Naive thymus-derived CD4-positive, alpha-beta T cell (primary cell): ENCODE data around the gene SAMD9. TPM values are rescaled to one million over a fixed set of nuclear protein-coding genes. Genes with fewer than 3 reads are reported as not detected.

Source experiments
- ATAC-seq: fragments of 150-1000 bp; cut with Tn5 transposase; 2 replicates; pipeline ENCODE4 v1.10.0; 2021; ENCODE audit warnings: mild to moderate bottlenecking, moderate library complexity
- CTCF ChIA-PET: fragments of 350-600 bp; sonication (Branson Sonifier 250); formaldehyde crosslinking; loops from one replicate; lab custom pipeline; 2021; ENCODE audit warnings: antibody characterized with exemption; lab: Charles Lee
- POLR2A ChIA-PET: fragments of 350-600 bp; sonication (Branson Sonifier 250); formaldehyde crosslinking; loops from one replicate; lab custom pipeline; 2021; ENCODE audit warnings: antibody characterized with exemption, inconsistent platforms; lab: Charles Lee
- DNase-seq, 9 donors: peaks; one replicate each; pipeline versions ENCODE4 v3.0.0 to v3.0.0-alpha.2; 2020 to 2022; ENCODE audit warnings: mixed read lengths in 1 of 9
- H3K27ac ChIP-seq: one replicate; pipeline ENCODE4 v1.7.0; 2013; ENCODE audit warnings: mild to moderate bottlenecking, low read depth, low read length, moderate library complexity
- H3K27me3 ChIP-seq, 2 donors: one replicate each; pipeline ENCODE4 v1.7.0; 2013; ENCODE audit warnings: low read length in 2 of 2, mild to moderate bottlenecking in 2 of 2, moderate library complexity in 2 of 2; ENCODE audit not compliant: control insufficient read depth in 2 of 2, insufficient read depth in 2 of 2
- H3K36me3 ChIP-seq, 3 experiments: 1 replicate in 2 of 3; 2 replicates in 1 of 3; pipeline ENCODE4 v1.7.0; 2013; ENCODE audit warnings: low read length in 3 of 3, mild to moderate bottlenecking in 3 of 3, moderate library complexity in 1 of 3; ENCODE audit not compliant: insufficient read depth in 3 of 3, control insufficient read depth in 2 of 3
- H3K4me1 ChIP-seq, 2 donors: one replicate each; pipeline ENCODE4 v1.7.0; 2013; ENCODE audit warnings: low read length in 2 of 2, mild to moderate bottlenecking in 2 of 2, moderate library complexity in 1 of 2; ENCODE audit not compliant: control insufficient read depth in 2 of 2, insufficient read depth in 2 of 2
- H3K4me3 ChIP-seq: 2 replicates; pipeline ENCODE4 v1.7.0; 2013; ENCODE audit warnings: mild to moderate bottlenecking, low read length
- H3K9me3 ChIP-seq, 3 experiments: 1 replicate in 2 of 3; 2 replicates in 1 of 3; pipeline ENCODE4 v1.7.0; 2013; ENCODE audit warnings: low read length in 3 of 3; ENCODE audit not compliant: control insufficient read depth in 2 of 3
- H3K27ac Mint-ChIP-seq, 9 donors: one replicate each; pipeline ENCODE4 v1.8.0; 2020 to 2022; ENCODE audit warnings: mixed read lengths in 9 of 9, mild to moderate bottlenecking in 8 of 9, moderate library complexity in 5 of 9, inconsistent platforms in 2 of 9
- H3K27me3 Mint-ChIP-seq, 5 donors: one replicate each; pipeline ENCODE4 v1.8.0; 2021 to 2022; ENCODE audit warnings: mixed read lengths in 5 of 5, mild to moderate bottlenecking in 1 of 5
- H3K36me3 Mint-ChIP-seq, 5 donors: one replicate each; pipeline ENCODE4 v1.8.0; 2020 to 2022; ENCODE audit warnings: mixed read lengths in 5 of 5, mild to moderate bottlenecking in 3 of 5, inconsistent platforms in 1 of 5
- H3K4me1 Mint-ChIP-seq, 7 donors: one replicate each; pipeline ENCODE4 v1.8.0; 2020 to 2022; ENCODE audit warnings: mixed read lengths in 7 of 7, mild to moderate bottlenecking in 3 of 7, inconsistent platforms in 1 of 7
- H3K4me3 Mint-ChIP-seq, 10 donors: one replicate each; pipeline ENCODE4 v1.8.0; 2020 to 2022; ENCODE audit warnings: mild to moderate bottlenecking in 10 of 10, mixed read lengths in 10 of 10, moderate library complexity in 6 of 10, inconsistent platforms in 2 of 10
- H3K9me3 Mint-ChIP-seq, 11 donors: one replicate each; pipeline ENCODE4 v1.8.0; 2020 to 2022; ENCODE audit warnings: mixed read lengths in 11 of 11, mild to moderate bottlenecking in 4 of 11, inconsistent platforms in 1 of 11, moderate library complexity in 1 of 11
- intact Hi-C, 2 donors: fragments of 100-400 bp; cut with micrococcal nuclease; formaldehyde crosslinking; loops; one replicate each; pipeline ENCODE4 v1.15.1; 2023
- polyA plus RNA-seq, 2 donors: library from polyadenylated mRNA; unstranded; fragments of 300-500 nt; fragmentation: Illumina TruSeq; gene quantifications; one replicate each; pipeline ENCODE4 v1.2.3, GENCODE V29; 2021
- total RNA-seq, 6 experiments: library from RNA in 5 of 6; stranded (reverse) in 5 of 6; gene quantifications; 1 replicate in 5 of 6; 2 replicates in 1 of 6; pipeline ENCODE4 v1.2.3 and lab custom pipeline; 2021 to 2026

SAMD9 gene
- total and polyA plus RNA-seq, 7 experiments from 2014 or later, result 20.9 to 61.6 (median 27.4) TPM

GRCh38 chr7:93053949-93054943 lies 63.5 kb downstream of the SAMD9 start:
- Mint-ChIP-seq H3K36me3 (no peaks in the 10 kb centered on the region), H3K27ac (peak overlapping the region in 1 of 9 donors; percentile 2), H3K9me3 (no peaks in the 10 kb centered on the region), H3K4me1 (peaks cover 0 to 16% (median 7%) of the 10 kb centered on the region in 7 donors), H3K4me3 (peak overlapping the region in 1 of 10 donors; percentile 10), H3K27me3 (peaks cover 0 to 11% (median 0%) of the 10 kb centered on the region in 5 donors)
- no peak overlapping the region for H3K27ac ChIP-seq
- H3K4me1 ChIP-seq, result no peaks in the 10 kb centered on the region
- H3K27me3 ChIP-seq, result no peaks in the 10 kb centered on the region
- no peaks in the 10 kb centered on the region for H3K36me3 ChIP-seq
- no peaks in the 10 kb centered on the region for H3K9me3 ChIP-seq
- H3K4me3 ChIP-seq, result no peak overlapping the region
- intact Hi-C loops, result no loop called here
- ATAC-seq (no peak), DNase-seq (no peak)
- ChIA-PET POLR2A (no interaction called here), CTCF (interaction anchor here (0.7 kb wide), 1 partner anchor 330 kb away, joined by 3 read pairs; no protein-coding TSS in a partner anchor)

GRCh38 chr7:93053209-93053948 lies 64.4 kb downstream of the SAMD9 start:
- no peaks in the 10 kb centered on the region for H3K36me3 ChIP-seq
- Mint-ChIP-seq H3K4me1 (peaks cover 0 to 16% (median 7%) of the 10 kb centered on the region in 7 donors), H3K27ac (peak overlapping the region in 3 of 9 donors; percentile 2 to 23 (median 20)), H3K27me3 (peaks cover 0 to 14% (median 0%) of the 10 kb centered on the region in 5 donors), H3K4me3 (peak overlapping the region in 1 of 10 donors; percentile 10), H3K36me3 (no peaks in the 10 kb centered on the region), H3K9me3 (no peaks in the 10 kb centered on the region)
- no peaks in the 10 kb centered on the region for H3K27me3 ChIP-seq
- intact Hi-C loops, result no loop called here
- ATAC-seq (no peak), DNase-seq (no peak)
- H3K4me1 ChIP-seq, result no peaks in the 10 kb centered on the region
- no peak overlapping the region for H3K27ac ChIP-seq
- ChIA-PET POLR2A (no interaction called here), CTCF (no interaction called here)
- no peak overlapping the region for H3K4me3 ChIP-seq
- H3K9me3 ChIP-seq, result no peaks in the 10 kb centered on the region

GRCh38 chr7:93051660-93052059 lies 66.1 kb downstream of the SAMD9 start:
- Mint-ChIP-seq H3K36me3 (no peaks in the 10 kb centered on the region), H3K27me3 (peaks cover 0 to 9% (median 0%) of the 10 kb centered on the region in 5 donors), H3K9me3 (no peaks in the 10 kb centered on the region), H3K4me1 (peaks cover 0 to 22% (median 7%) of the 10 kb centered on the region in 7 donors), H3K27ac (no peak overlapping the region), H3K4me3 (no peak overlapping the region)
- ChIA-PET CTCF (interaction anchor here (0.7 kb wide), 1 partner anchor 12 kb away, joined by 4 read pairs; no protein-coding TSS in a partner anchor), POLR2A (interaction anchor here (0.5 to 0.6 kb wide), 2 partner anchors 43 to 215 kb away, joined by 3 to 4 read pairs; partner anchors contain the start of gene CDK6)
- no peak for DNase-seq
- no peak overlapping the region for H3K27ac ChIP-seq
- no peak overlapping the region for H3K4me3 ChIP-seq
- intact Hi-C loops, result no loop called here
- no peak for ATAC-seq
- H3K4me1 ChIP-seq, result no peaks in the 10 kb centered on the region
- no peaks in the 10 kb centered on the region for H3K9me3 ChIP-seq
- H3K36me3 ChIP-seq, result no peaks in the 10 kb centered on the region
- H3K27me3 ChIP-seq, result no peaks in the 10 kb centered on the region

Other genes with a start within 250 kb of the SAMD9 start
- gene SAMD9L, start 30.4 kb upstream of the SAMD9 start, total RNA-seq, result 100 to 1,000 TPM in 1 of 5 experiments, 10 to 100 TPM in 4; 16.9 to 160 (median 27.5) TPM
- 10 to 100 TPM; 28.2 to 34.4 TPM for gene SAMD9L, start 30.4 kb upstream of the SAMD9 start, polyA plus RNA-seq
- gene HEPACAM2, start 108.5 kb upstream of the SAMD9 start, total RNA-seq, result under 1 TPM in 2 of 5 experiments, not detected in 3; 0.29 to 0.32 TPM
- gene HEPACAM2, start 108.5 kb upstream of the SAMD9 start, polyA plus RNA-seq, result not detected
- gene VPS50, start 114.4 kb upstream of the SAMD9 start, total RNA-seq, result 10 to 100 TPM; 19.8 to 44.2 (median 36.8) TPM
- gene VPS50, start 114.4 kb upstream of the SAMD9 start, polyA plus RNA-seq, result 10 to 100 TPM; 15.3 to 15.5 TPM